Measurements from ENCODE around the gene ASIC2.

The ASIC2 gene

DNA sequence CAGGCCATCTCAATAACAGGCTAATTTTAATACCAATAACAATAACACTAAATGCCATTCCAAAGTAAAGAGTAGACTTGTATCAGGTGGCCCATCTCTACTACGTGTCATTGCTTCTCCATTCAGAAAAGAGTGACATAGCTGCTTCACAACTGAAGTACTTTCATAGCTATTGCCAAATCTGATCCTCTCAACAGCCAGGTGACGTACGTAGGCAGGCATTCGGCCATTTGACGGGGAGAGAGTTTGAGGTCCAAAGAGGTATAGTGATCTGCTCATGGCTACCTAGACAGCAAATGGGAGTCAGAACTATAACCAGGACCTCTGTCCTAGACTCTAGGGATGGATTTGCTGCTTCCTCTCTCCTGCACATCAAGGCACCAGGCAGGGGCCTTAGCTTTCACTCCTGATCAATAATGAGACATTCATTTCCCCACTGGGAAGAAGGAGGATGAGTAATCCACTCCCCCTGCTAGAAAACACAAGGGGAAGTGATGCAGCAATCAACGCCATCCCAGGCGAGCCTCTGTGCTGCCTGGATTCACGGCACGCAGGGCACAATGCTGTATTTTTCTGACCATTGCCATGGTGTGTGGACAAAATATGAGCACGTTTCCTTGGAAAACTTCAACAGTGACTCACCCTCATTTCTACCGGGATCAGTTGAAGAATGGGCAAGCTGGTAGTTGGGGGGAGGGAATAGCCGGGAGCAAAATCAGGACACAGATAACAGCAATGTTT, 220.5 kb downstream of the ASIC2 start:
- TF ChIP-seq, protein P1, sequence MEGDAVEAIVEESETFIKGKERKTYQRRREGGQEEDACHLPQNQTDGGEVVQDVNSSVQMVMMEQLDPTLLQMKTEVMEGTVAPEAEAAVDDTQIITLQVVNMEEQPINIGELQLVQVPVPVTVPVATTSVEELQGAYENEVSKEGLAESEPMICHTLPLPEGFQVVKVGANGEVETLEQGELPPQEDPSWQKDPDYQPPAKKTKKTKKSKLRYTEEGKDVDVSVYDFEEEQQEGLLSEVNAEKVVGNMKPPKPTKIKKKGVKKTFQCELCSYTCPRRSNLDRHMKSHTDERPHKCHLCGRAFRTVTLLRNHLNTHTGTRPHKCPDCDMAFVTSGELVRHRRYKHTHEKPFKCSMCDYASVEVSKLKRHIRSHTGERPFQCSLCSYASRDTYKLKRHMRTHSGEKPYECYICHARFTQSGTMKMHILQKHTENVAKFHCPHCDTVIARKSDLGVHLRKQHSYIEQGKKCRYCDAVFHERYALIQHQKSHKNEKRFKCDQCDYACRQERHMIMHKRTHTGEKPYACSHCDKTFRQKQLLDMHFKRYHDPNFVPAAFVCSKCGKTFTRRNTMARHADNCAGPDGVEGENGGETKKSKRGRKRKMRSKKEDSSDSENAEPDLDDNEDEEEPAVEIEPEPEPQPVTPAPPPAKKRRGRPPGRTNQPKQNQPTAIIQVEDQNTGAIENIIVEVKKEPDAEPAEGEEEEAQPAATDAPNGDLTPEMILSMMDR (IDR thresholded peaks at IDR 0.05; ENCODE audit: insufficient read depth, low read depth, low read length, missing control alignments) = no peak
- H3K4me3 ChIP-seq (ENCODE audit: low read depth, low read length) = no peak overlapping the region
- no peak for DNase-seq (ENCODE audit: low read depth)

DNA sequence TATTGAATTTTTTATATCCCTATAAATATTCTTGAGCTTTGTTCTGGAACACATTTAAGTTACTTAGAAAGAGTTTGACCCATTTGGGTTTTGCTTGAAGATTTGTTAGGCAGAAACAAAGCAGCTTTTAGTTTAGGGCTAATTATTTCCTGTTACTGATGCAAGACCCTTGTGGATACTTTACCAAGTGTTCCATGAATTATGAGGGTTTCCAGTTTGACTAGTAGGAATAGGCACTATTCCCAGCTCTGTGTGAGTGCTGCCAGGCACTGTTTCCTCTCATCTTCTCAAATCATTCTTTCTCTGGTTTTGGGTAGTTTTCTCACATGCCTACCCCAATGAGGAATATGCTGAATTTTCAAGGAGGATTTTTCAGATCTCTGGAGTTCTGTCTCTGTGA, 221.4 kb downstream of the ASIC2 start:
- DNase-seq (ENCODE audit: low read depth) = no peak
- TF ChIP-seq, protein P1 (IDR thresholded peaks at IDR 0.05; ENCODE audit: insufficient read depth, low read depth, low read length, missing control alignments) = no peak
- H3K4me3 ChIP-seq (ENCODE audit: low read depth, low read length) = no peak overlapping the region

DNA sequence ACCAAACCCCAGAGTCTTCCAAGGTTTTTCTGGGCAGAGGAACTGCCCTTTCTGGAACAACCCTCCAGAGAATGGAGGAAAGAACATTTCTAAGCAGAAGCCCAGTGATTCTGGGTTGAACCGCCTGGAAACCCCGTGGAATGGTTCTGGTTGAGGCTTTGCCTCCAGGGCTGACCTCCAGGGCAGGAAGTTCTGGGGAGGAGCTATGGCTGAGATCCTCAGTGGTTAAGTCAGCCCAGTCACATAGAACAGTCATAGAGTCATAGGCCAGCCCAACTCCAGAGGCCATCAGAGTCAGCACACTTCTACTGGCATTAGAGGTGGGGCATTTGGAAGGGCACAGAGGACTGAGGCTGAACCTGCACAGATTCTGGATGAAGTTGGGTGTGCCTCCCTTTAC, 235.5 kb downstream of the ASIC2 start:
- TF ChIP-seq, protein P1 (IDR thresholded peaks at IDR 0.05; ENCODE audit: insufficient read depth, low read depth, low read length, missing control alignments) = no peak
- H3K4me3 ChIP-seq (ENCODE audit: low read depth, low read length) = no peak overlapping the region
- no peak for DNase-seq (ENCODE audit: low read depth)

DNA sequence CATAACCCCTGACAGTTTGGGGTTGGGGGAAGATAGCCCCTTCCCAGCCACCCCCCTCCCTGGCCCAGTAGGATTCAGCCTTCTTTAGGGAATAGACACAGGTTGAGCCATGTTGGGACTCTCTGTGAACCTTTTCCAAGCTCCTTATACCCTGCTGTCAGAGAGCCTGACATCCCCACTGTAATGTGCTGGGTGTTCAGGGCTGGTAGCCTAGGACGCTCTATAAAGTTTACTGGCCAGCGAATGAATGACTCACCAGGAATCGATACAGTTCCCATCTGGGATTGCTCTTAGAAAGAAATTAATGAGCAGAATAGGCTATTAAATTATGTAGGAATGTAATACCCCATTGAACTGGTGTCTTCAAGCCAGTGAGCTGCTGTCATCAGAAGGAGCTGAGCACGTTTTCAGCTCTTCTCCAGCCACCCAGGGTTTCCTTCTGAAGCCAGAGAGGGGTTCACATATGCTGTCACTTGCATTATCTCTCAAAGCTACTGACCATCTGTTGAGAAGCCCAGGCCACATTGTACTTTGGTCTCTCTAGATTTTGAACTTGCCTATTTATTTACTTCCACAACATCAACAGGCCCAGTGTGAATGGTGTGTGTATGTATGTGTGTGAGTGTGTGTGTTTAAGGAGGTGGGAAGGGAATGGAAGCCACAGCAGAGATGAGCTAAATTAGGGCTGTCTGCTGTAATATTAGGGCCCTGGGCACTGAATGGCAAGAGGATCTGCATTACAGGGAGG, 236.5 kb downstream of the ASIC2 start:
- no peak for DNase-seq (ENCODE audit: low read depth)
- TF ChIP-seq, protein P1 (IDR thresholded peaks at IDR 0.05; ENCODE audit: insufficient read depth, low read depth, low read length, missing control alignments) = no peak
- no peak overlapping the region for H3K4me3 ChIP-seq (ENCODE audit: low read depth, low read length)

DNA sequence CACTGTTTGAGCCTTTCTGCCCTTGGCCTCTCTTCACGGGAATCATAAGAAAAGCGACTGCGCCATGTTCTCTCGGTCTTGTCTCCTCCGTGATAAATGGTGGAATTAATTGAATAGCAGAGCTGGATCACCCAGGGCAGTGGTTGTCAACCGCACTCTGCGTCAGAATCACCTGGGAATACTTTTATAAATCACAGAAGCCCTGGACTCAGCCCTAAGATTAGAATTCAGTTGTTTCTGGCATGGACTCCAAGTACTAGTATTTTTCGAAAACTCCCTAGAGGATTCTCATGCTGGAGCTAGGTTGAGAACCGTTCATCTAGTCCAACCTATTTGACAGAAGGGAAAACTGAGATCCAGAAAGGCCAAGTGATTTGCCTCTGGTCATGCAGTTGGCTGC, 237.3 kb downstream of the ASIC2 start:
- no peak overlapping the region for H3K4me3 ChIP-seq (ENCODE audit: low read depth, low read length)
- DNase-seq (ENCODE audit: low read depth) = no peak

DNA sequence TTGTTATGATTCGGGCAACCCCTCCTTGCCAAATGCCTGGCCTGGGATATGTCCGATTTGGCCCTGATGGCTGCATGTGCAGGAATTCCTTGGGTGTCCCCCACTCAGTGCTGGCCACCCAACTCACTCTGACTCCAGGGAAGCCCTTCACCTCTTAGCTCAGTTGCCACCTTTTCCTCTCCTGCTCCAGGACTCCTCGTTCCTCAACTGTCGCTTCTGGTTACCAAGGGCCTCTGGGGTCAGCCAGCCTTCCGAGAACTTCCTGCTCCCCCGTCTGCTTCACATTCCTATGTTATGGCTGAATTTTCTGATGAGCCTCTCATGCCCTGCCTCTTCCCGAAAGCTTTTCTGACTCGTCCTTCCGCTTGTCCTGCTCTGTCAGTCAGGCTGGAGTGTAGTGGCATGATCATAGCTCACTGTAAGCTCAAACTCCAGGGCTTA, 237.9 kb downstream of the ASIC2 start:
- TF ChIP-seq, protein P1 (IDR thresholded peaks at IDR 0.05; ENCODE audit: insufficient read depth, low read depth, low read length, missing control alignments) = no peak

More for the DNA sequence above, 237.3 kb downstream of the ASIC2 start:
- TF ChIP-seq, protein P1 (IDR thresholded peaks at IDR 0.05; ENCODE audit: insufficient read depth, low read depth, low read length, missing control alignments) = no peak

More for the DNA sequence above, 237.9 kb downstream of the ASIC2 start:
- no peak for DNase-seq (ENCODE audit: low read depth)
- H3K4me3 ChIP-seq (ENCODE audit: low read depth, low read length) = no peak overlapping the region
